Measurements from ENCODE around the gene BIN1. TPM values are rescaled to one million over a fixed set of nuclear protein-coding genes. Genes with fewer than 3 reads are reported as not detected.

The BIN1 gene
- total RNA-seq, 2 donors from 2014 or later: 24.9 to 30.1 TPM

- Histone ChIP-seq H3K36me3 (no peaks in the 10 kb centered on the region), H3K27me3 (replicated peaks; ENCODE audit: insufficient read depth) (no peaks in the 10 kb centered on the region), H3K4me3 (no peak overlapping the region), H3K27ac (no peak overlapping the region), H3K4me1 (ENCODE audit: control insufficient read depth in 1 of 2, low read depth in 2 of 2) (no peaks in the 10 kb centered on the region), H3K9me3 (no peaks in the 10 kb centered on the region)
- no peak for TF ChIP-seq CTCF (IDR thresholded peaks at IDR 0.05)
- DNase-seq (ENCODE audit: low spot score): no peak
- ATAC-seq (ENCODE audit: insufficient number of reproducible peaks, low FRiP score, low read depth): no peak
Measured at GRCh38 chr2:126999106-126999756, 107.7 kb downstream of the BIN1 start.

GRCh38 chr2:126998486-126998885 is 108.5 kb downstream of the BIN1 start:
- H3K27me3 ChIP-seq (replicated peaks; ENCODE audit: insufficient read depth): no peaks in the 10 kb centered on the region
- H3K9me3 ChIP-seq: no peaks in the 10 kb centered on the region
- DNase-seq (ENCODE audit: low spot score) (no peak), ATAC-seq (ENCODE audit: insufficient number of reproducible peaks, low FRiP score, low read depth) (no peak)
- no peak overlapping the region for H3K27ac ChIP-seq
- TF ChIP-seq CTCF (IDR thresholded peaks at IDR 0.05): no peak
- H3K4me3 ChIP-seq: no peak overlapping the region
- no peaks in the 10 kb centered on the region for H3K36me3 ChIP-seq
- H3K4me1 ChIP-seq (ENCODE audit: control insufficient read depth in 1 of 2, low read depth in 2 of 2): no peaks in the 10 kb centered on the region

Other genes starting within 250 kb of the BIN1 start
- not detected for gene TEX51, start 208.3 kb downstream of the BIN1 start, total RNA-seq
- gene CYP27C1, start 113.1 kb upstream of the BIN1 start, total RNA-seq: under 1 TPM in 1 of 2 donors, not detected in 1; 0.35 TPM
- 10 to 100 TPM; 36.7 to 63.7 TPM for gene ERCC3, start 187.0 kb upstream of the BIN1 start, total RNA-seq